GM18909 (cell line): ENCODE data around the gene ELMO1.

Experiments
- ATAC-seq: cut with Tn5 transposase; IDR thresholded peaks from one replicate; pipeline ENCODE4 v1.9.1; 2021; ENCODE audit warnings: mild to moderate bottlenecking; ENCODE audit not compliant: unreplicated experiment, poor library complexity

ELMO1 gene

GRCh38 chr7:37113661-37114355, 334.9 kb downstream of the ELMO1 start:
- no peak for ATAC-seq

GRCh38 chr7:37112876-37113275, 335.8 kb downstream of the ELMO1 start:
- ATAC-seq: no peak

- no peak for ATAC-seq
These were observed 336.4 kb downstream of the ELMO1 start for GRCh38 chr7:37112218-37112617.

GRCh38 chr7:37111459-37111858, 337.2 kb downstream of the ELMO1 start:
- no peak for ATAC-seq

- no peak for ATAC-seq
These were observed 337.8 kb downstream of the ELMO1 start for GRCh38 chr7:37110660-37111424.

- no peak for ATAC-seq
These were observed 338.8 kb downstream of the ELMO1 start for GRCh38 chr7:37109843-37110242.

- ATAC-seq: no peak
These were observed 339.5 kb downstream of the ELMO1 start for GRCh38 chr7:37109016-37109683.

GRCh38 chr7:37108615-37109014, 340.0 kb downstream of the ELMO1 start:
- no peak for ATAC-seq

- no peak for ATAC-seq
These were observed 341.5 kb downstream of the ELMO1 start for GRCh38 chr7:37107047-37107750.

GRCh38 chr7:37105762-37106161, 342.9 kb downstream of the ELMO1 start:
- no peak for ATAC-seq

- ATAC-seq: no peak
These were observed 343.7 kb downstream of the ELMO1 start for GRCh38 chr7:37104822-37105518.

GRCh38 chr7:37102518-37103137, 346.0 kb downstream of the ELMO1 start:
- ATAC-seq: no peak

- no peak for ATAC-seq
These were observed 347.8 kb downstream of the ELMO1 start for GRCh38 chr7:37100735-37101331.

GRCh38 chr7:37098762-37099161, 349.9 kb downstream of the ELMO1 start:
- ATAC-seq: no peak

GRCh38 chr7:37097983-37098382, 350.7 kb downstream of the ELMO1 start:
- ATAC-seq: no peak

GRCh38 chr7:37097276-37097675, 351.4 kb downstream of the ELMO1 start:
- ATAC-seq: no peak

GRCh38 chr7:37096341-37096740, 352.3 kb downstream of the ELMO1 start:
- ATAC-seq: no peak

GRCh38 chr7:37095122-37095521, 353.5 kb downstream of the ELMO1 start:
- no peak for ATAC-seq

- ATAC-seq: no peak
These were observed 355.4 kb downstream of the ELMO1 start for GRCh38 chr7:37093257-37093656.
